ENCODE data around the gene OR11L1.

DNA sequence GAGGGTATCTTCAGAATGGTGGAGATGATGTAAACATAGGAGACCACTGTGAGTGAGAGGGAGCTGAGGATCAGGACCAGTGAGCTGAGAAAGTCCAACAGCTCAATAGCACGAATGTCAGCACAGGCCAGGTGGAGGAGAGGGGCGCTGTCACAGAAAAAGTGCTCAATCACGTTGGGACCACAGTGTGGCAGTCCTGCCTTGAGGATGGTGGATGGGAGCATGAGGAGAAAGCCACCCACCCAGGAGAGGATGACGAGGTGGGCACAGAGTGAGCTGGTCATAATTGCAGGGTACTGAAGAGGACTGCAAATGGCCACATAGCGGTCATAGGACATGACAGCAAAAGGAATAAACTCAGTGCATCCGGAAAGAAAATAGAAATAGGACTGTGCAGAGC, 8.1 kb downstream of the OR11L1 start:
- TF ChIP-seq, protein P1, sequence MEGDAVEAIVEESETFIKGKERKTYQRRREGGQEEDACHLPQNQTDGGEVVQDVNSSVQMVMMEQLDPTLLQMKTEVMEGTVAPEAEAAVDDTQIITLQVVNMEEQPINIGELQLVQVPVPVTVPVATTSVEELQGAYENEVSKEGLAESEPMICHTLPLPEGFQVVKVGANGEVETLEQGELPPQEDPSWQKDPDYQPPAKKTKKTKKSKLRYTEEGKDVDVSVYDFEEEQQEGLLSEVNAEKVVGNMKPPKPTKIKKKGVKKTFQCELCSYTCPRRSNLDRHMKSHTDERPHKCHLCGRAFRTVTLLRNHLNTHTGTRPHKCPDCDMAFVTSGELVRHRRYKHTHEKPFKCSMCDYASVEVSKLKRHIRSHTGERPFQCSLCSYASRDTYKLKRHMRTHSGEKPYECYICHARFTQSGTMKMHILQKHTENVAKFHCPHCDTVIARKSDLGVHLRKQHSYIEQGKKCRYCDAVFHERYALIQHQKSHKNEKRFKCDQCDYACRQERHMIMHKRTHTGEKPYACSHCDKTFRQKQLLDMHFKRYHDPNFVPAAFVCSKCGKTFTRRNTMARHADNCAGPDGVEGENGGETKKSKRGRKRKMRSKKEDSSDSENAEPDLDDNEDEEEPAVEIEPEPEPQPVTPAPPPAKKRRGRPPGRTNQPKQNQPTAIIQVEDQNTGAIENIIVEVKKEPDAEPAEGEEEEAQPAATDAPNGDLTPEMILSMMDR (IDR thresholded peaks at IDR 0.05), result no peak
- TF ChIP-seq, protein P2, sequence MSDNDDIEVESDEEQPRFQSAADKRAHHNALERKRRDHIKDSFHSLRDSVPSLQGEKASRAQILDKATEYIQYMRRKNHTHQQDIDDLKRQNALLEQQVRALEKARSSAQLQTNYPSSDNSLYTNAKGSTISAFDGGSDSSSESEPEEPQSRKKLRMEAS (IDR thresholded peaks at IDR 0.05), result no peak
- TF ChIP-seq ZFP36 (IDR thresholded peaks at IDR 0.05; ENCODE audit: borderline replicate concordance, partially characterized antibody) (no peak), POLR2A (IDR thresholded peaks at IDR 0.05; ENCODE audit: low read length) (no peak), SMC3 (IDR thresholded peaks at IDR 0.05) (no peak), FOXS1 (CRISPR knock-in tag; IDR thresholded peaks at IDR 0.05) (no peak), RARB (CRISPR knock-in tag; IDR thresholded peaks at IDR 0.05) (no peak), RNF2 (IDR thresholded peaks at IDR 0.05; ENCODE audit: borderline replicate concordance, low read depth) (no peak), MYC (IDR thresholded peaks at IDR 0.05; ENCODE audit: borderline replicate concordance, low read length) (no peak), ZNF302 (CRISPR knock-in tag; IDR thresholded peaks at IDR 0.05) (no peak), TP53 (CRISPR knock-in tag; IDR thresholded peaks at IDR 0.05) (no peak)
- TF ChIP-seq, protein P3, sequence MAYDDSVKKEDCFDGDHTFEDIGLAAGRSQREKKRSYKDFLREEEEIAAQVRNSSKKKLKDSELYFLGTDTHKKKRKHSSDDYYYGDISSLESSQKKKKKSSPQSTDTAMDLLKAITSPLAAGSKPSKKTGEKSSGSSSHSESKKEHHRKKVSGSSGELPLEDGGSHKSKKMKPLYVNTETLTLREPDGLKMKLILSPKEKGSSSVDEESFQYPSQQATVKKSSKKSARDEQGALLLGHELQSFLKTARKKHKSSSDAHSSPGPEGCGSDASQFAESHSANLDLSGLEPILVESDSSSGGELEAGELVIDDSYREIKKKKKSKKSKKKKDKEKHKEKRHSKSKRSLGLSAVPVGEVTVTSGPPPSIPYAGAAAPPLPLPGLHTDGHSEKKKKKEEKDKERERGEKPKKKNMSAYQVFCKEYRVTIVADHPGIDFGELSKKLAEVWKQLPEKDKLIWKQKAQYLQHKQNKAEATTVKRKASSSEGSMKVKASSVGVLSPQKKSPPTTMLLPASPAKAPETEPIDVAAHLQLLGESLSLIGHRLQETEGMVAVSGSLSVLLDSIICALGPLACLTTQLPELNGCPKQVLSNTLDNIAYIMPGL (CRISPR knock-in tag; IDR thresholded peaks at IDR 0.05; ENCODE audit: borderline replicate concordance), result no peak
